Measurements from ENCODE around the gene NCOR1.
"Not testable (repeated sequence)": the region's sequence is repeated elsewhere in the genome, so short reads cannot be mapped to it uniquely, and the experiment has no call there.

Gene NCOR1

DNA sequence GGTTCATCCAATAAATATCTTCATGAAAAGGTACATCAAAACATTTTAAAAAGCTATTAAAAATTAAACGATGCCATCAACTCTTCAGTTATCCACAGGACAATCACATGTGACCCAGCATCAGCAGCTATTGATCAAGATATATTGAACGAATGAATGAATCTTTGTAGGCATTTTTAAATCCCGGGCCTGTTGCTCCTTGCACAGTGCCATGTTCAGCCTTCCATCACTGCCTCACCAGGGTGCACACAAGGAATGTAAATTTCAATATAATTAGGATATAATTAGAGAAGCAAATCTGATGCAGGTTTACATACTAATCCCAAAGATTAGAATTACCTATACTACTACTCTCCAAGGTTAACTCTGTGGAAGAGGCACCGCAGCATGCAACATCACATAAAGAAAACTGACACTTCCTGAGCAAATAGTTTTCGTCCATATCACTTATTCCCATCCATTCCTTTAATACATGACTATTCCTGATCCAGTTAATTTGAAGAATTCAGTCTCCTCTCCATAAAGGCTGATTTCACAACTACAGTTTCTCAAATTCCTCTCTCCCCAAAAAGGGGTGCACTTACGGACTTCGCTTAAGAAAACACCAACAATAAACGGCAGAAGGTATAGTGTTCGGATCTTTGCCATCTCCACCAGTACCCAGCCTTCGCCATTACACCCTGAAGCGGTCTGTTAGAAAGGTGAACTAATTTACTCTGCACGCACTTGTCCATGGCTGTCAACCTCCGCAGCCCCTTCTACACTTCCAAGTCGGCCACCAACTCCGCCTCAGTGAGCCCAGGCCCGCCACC lies 938 bp downstream of the NCOR1 start:
- no peak for DNase-seq (ENCODE audit: low read depth)

DNA sequence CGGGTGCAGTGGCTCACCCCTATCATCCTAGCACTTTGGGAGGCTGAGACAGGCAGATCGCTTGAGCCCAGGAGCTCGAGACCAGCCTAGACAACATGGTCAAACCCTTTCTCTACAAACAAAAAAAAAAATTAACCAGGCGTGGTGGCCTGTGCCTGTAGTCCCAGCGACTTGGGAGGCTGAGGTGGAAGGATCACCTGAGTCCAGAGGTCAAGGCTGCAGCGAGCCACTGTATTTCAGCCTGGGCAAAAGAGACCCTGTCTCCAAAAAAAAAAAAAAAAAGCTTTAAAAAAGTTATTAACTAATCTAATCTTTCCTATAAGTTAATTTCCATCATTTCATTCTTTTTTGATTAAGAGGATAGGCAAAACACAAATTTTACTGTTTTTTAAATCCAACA lies 2.5 kb downstream of the NCOR1 start:
- DNase-seq (ENCODE audit: low read depth), result no peak

DNA sequence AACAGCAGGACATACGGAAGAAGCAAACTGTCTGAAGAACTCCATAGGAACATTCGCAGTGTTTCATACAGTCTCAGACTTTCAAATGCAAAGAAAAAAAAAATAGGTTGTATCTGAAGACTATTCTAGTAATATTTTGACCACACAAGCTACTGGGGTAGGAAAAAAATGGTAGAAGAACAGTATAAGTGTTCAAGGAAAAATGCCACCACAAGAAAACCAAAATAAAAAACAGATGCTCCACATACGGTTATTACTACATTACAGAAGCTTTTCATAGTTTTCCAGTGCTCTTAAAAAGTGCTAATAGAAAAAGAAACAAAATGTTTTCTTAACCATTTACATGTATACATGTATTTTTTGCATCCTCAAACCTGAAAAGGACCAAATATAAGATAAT lies 3.7 kb downstream of the NCOR1 start:
- DNase-seq (ENCODE audit: low read depth), result no peak

DNA sequence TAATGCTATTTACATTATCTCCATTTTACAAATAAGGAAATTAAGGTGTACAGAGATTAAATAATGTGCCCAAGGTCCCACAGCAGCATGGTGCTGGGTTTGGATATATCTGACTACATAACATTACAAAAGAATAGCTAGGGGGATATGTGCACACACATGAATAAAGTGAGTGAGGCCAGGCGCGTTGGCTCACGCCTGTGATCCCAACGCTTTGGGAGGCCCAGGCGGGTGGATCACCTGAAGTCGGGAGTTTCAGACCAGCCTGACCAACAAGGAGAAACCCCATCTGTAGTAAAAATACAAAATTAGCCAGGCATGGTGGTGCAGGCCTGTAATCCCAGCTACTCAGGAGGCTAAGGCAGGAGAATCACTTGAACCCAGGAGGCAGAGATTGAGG lies 10.6 kb downstream of the NCOR1 start:
- not testable (repeated sequence) for DNase-seq (ENCODE audit: low read depth)

DNA sequence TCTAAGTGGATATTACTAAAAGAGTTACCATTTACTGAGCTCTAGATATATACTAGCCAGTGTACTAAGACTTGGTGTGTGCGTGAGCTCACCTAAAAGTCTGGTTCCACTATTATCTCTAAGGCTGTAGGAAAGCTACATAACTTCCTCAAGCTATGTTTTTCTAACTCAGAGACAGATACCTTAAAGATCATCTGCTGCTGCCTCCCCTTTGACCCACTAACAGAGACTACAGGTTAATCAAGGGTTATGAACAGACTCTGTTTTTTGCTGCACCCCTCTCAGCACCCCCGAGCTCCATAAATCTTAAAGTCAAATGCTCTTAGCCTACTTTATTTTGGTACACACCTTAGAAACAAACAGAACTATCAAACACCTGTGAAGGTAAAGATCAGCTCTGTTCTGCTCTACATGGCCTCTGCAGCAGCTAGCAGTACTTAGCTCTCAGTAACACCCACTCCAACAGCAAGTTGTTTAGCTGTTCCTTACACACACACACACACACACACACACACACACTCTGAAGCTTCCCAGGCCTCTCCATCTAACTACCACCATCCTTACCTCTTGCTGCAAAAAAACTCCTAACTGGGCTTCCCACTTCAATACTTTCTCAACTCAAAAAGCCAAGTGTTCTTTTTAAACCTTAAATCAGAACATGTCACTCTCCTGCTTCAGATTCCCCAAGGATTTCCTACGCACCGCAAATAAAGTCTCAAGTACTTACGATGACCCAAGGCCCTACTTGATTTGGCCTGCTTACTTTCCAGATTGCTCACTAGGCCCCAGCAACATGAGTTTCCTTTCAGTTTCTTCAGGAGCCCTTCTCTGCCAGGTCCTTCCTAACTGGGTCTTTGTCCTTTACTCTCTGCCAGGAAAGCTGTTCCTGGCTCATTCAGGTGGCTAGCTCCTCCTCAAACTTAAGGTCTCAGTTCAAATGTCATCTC lies 12.5 kb downstream of the NCOR1 start:
- DNase-seq (ENCODE audit: low read depth), result not testable (repeated sequence)

DNA sequence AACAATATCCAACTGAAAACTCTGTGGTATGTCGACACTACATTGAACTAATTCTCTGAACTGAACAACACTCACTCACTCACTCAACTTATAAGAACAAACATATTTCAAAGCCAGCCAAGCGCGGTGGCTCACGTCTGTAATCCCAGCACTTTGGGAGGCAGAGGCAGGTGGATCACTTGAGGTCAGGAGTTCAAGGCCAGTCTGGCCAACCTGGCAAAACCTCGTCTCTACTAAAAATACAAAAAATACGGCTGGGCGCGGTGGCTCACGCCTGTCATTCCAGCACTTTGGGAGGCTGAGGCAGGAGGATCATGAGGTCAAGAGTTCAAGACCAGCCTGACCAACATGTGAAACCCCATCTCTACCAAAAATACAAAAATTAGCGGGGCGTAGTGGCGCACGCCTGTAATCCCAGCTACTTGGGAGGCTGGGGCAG lies 13.6 kb downstream of the NCOR1 start:
- not testable (repeated sequence) for DNase-seq (ENCODE audit: low read depth)

DNA sequence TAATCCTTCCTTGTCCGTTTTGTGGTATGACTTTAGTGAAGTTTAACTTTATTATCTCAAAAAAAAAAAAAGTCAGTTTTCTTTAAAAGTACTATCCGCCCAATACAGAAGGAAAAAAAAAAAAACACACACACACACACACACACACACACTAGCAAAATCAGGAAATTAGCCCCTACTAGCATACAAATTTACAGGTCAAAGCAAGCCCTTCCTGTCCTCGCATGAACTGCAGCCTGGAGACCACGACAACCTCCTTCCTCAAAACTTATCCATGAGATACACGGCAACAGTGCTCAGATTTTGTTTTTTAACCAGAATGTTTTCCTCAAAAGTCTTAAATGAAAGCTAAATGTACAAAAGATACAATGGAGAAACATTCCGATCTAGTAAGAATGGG lies 16.2 kb downstream of the NCOR1 start:
- DNase-seq (ENCODE audit: low read depth), result no peak

DNA sequence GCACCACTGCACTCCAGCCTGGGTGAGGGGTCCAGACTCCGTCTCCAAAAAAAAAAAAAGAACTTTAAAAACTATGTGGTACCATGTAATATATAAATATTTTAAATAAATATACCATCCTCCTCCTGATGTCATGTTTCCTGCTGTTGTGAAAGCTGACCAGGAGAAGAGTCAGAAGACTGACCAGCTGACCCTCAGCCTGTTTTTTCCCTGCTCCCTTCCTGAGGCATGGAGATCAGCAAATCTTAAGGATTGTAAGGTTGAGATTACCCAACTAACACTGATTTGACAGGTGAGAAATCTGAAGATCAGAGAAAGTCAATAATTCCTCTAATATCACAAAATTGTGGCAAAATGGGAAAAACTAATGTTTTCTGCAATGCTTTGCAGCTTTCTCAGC lies 18.1 kb downstream of the NCOR1 start:
- DNase-seq (ENCODE audit: low read depth), result no peak

DNA sequence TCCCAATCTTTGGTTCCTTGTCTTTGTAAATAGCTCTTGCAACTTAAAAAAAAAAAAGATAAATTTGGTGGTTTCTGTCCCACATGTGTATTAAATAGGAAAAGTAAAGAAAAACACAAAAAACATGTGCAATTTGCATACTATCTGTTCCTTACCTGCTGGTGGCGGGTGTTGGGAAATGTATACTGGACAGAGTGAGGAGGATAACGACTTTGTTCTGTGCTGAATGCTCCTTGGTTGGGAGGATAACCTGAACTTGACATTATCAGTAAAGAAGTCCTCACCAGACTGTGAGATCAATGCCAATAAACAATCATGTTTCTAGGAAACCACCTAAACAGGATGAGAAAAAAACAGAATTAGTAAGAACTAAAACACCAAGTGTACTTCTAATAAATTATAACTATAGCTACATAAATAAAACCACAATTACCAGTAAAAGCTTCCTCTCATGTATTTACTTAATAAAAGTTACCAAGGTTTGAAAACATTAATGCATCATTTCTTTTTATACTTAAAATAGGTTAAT lies 21.0 kb downstream of the NCOR1 start:
- DNase-seq (ENCODE audit: low read depth), result not testable (repeated sequence)

DNA sequence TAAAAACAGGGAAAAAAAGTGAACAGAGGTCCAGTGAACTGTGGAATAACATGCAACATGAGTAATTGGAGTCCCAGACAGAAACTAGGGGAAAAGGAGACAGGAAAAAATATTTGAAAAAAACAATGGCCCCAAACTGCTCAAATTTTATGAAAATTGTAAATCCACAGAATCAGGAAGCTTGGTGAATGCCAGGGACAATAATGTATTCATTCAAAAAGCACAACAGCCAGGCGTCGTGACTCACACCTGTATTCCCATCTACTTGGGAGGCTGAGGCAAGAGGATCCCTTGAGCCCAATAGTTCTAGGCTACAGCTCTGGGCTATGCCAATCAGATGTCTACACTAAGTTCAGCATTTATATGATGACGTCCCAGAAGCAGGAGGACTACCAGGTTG lies 23.7 kb downstream of the NCOR1 start:
- no peak for DNase-seq (ENCODE audit: low read depth)

DNA sequence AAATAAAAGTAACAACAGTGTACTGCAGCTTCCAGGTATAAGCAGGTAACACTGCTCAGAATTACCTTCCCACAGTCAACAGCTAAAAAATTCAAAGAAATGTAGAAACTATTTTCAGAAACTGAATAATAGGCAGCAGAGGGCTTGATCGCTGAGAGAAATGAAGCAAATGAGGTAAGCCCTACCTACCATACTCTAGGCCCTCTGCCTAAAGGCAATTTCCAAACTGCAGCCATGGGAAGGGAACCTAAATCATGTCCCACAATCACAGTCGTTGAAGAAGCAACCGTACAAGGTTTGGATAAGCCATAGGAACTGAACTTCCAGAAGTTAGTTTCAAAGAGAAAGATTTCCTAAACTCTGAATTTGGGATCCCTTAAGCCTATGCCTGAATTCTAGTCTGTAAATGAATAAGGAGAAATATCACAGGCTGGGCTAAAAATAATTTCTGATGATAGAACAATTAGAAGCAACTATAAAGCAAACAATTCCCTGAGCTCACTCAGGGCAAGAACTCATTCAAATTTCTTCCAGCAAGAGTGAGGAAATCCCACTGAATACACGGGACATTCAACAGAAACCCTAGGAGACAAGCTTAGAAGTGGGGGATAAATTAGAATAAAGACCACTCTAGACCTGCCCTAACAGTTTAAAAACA lies 24.5 kb downstream of the NCOR1 start:
- no peak for DNase-seq (ENCODE audit: low read depth)

DNA sequence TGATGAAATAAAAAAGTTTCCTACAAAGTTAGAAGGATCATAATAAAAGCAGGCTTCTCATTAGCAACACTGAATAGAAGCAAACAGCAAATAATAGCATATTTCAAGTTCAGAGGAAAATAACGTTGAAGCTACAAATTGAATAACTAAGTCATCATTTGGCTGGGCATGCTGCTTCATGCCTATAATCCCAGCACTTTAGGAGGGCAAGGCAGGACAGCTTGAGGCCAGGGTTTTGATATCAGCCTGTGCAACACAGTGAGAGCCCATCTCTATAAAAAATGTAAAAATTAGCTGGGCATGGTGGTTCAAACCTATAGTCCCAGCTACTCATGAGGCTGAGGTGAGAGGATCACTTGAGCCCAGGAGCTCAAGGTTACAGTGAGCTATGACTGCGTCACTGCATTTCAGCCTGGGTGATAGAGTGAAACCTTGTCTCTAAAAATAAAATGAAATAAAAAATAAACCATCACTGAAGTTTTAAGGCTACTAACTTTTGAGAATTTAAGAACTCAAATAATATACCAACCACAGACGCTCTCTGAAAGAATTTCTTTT lies 25.5 kb downstream of the NCOR1 start:
- no peak for DNase-seq (ENCODE audit: low read depth)

DNA sequence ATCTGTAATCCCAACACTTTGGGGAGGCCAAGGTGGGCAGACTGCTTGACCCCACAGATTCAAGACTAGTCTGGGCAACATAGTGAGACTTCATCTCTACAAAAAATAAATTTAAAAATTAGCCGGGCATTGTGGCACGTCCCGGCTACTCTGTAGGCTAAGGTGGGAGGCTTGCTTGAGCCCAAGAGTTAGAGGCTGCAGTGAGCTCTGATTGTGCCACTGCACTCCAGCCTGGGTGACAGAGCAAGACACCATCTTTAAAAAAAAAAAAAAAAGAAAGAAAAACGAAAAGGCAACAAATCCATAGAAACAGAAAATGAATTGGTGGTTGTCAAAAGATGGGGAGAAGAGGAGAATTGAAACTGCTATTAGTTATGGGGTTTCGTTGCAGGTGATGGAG lies 27.7 kb downstream of the NCOR1 start:
- DNase-seq (ENCODE audit: low read depth), result no peak

DNA sequence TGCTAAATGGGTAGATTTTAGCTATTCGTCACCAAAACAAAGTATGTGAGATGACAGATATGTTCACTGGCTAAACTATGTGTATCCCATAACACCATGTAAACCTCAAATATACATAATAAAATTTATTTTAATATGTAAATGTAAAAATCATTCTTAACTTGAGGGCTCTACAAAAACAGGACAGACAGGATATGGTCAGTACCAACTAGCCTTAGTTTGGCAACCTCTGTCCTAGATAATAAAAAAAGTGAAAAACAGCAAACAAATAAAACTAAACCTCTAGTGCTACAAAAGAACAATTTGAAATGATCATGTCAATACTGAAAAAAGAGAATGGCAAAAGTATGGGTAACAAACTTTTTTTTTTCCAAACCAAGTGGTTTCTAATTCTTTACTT lies 33.8 kb downstream of the NCOR1 start:
- DNase-seq (ENCODE audit: low read depth), result no peak

DNA sequence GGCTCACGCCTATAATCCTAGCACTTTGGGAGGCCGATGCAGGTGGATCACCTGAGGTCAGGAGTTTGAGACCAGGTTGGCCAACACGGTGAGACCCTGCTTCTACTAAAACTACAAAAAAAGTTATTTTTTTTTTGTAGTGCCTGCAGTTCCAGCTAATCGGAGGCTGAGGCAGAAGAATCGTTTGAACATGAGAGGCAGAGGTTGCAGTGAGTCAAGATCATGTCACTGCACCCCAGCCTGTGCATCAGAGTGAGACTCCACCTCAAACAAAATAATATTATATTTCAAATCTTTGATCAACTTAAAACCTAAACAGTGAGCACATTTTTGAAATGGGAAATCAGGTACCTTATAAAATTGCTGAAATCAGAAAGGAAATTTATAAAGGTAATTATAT lies 36.5 kb downstream of the NCOR1 start:
- no peak for DNase-seq (ENCODE audit: low read depth)

DNA sequence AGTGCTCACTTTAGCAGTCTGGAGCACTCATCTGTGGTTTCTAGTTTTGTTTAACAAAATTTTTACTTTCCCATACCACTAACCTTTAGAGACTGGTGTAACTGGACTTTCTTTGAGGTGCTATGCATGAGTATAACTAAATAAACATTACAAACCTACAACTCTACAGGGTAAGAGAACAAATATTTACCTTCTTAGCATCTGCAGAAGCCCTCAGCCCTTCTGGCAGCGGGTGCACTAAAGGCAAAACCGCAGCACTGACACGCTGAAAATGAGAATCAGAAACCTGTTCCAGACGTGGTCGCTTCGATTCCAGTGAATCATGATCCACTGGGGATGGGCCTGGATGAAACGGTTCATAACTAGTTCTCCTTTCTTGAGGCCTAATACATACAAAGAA lies 43.7 kb downstream of the NCOR1 start:
- DNase-seq (ENCODE audit: low read depth), result no peak

DNA sequence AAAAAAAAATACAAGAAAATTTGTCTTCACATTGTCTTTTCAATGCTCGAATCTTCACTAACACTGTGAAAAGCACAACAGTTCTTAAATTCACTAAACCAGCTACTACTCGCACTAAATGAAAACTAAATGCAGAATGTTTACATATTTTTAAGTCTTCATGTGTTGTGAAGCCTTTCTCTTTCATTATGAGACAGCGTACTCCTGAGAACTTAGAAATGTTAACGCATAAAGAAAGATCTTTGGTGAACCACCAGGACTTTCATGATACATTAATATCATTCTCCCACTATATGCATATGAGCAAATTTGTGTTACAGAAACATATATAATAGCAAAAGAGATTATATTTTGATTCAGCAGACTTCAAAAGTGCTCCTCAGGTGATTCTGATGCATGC lies 48.6 kb downstream of the NCOR1 start:
- DNase-seq (ENCODE audit: low read depth), result not testable (repeated sequence)

DNA sequence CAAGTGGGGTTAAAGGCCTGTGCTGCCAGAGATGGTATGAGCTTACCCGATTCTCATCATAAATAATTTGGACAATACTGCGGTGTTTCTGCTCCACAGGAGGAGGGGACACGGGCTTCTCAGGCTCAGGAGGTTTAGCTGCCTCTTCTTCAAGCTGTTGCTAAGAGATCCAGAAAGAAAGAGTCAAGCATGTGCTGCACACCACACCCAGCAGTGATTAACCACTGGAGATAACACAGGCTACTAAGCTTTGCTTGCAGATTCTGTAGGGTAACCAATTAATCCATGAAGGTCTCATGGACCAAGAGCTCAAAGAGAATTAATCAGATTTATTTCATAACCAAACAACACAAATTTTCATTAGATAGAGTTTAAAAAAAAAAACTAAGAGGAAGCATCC lies 56.6 kb downstream of the NCOR1 start:
- DNase-seq (ENCODE audit: low read depth), result no peak

DNA sequence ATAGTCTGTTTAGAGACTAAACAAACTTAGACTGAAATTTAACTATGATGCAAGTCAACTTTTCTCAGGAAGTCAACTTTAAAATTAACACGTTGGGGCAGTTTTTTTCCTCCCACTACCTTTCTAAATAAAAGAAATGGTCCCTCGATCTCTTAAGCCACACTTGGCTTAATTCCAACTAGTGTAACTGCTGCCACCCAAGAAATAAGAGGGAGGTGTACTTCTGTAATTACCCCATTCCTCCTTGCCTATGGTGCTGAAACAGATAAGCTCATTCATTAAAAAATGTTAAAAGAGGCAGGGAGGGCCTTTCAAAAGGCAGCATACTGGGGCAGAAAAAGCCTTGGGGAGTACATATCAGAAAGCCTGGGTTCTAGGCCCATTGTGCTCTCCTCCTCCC lies 59.8 kb downstream of the NCOR1 start:
- DNase-seq (ENCODE audit: low read depth), result no peak

DNA sequence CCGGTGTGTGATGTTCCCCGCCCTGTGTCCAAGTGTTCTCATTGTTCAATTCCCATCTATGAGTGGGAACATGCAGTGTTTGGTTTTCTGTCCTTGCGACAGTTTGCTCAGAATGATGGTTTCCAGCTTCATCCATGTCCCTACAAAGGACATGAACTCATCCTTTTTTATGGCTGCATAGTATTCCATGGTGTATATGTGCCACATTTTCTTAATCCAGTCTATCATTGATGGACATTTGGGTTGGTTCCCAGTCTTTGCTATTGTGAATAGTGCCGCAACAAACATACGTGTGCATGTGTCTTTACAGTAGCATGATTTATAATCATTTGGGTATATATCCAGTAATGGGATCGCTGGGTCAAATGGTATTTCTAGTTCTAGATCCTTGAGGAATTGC lies 63.0 kb downstream of the NCOR1 start:
- not testable (repeated sequence) for DNase-seq (ENCODE audit: low read depth)

DNA sequence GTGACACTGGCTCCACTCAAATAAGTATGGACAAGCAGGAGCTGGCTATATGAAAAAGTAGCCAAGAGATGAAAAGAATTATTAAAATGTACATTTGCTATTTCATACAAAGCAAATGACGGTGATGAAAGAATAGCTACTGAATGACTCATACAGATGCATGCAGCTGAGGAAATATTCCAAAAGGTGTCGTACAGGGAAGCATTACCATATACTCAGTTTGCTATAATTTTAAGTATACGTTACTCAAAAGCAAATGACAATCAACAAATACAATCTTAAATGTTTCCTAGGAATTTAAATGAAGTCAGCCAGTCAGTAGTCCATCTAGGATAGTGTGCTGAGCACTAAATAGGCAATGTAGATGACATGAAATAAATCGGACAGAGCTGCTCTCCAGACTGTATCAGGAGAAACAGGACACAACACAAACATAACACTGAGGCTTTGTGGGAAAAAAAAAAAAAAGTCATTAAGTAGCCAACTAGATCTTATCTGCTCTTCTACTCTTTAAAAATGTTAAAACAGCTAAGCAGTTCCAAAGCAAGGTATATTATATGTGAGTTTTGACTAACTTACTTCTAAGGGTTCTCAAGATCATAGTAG lies 65.0 kb downstream of the NCOR1 start:
- DNase-seq (ENCODE audit: low read depth), result no peak

DNA sequence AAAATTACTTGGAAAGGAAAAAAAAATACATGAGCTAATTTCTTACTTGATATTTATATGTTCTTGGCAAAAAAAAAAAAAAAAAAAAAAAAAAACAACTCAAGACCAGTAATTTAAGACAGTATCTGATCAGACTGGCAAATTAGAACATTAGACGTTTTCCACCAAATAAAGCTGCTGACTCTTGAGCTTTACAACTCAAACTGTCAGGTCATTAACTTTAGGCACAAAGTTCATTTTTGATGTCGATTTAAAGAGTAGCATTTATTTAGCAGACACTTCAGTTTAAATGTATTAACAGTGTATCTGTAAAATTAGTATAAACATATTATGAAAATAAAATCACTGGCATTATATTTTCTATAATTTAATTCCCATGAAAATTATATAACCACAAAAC lies 66.7 kb downstream of the NCOR1 start:
- DNase-seq (ENCODE audit: low read depth), result no peak
